GM10847 (cell line): ENCODE data around the gene MCRIP2.

Experiments
- POLR2A ChIP-seq: IDR thresholded peaks from 2 replicates; pipeline ENCODE4 v1.6.1; 2011; ENCODE audit not compliant: insufficient read length; ENCODE audit errors: extremely low read depth

Gene MCRIP2

DNA sequence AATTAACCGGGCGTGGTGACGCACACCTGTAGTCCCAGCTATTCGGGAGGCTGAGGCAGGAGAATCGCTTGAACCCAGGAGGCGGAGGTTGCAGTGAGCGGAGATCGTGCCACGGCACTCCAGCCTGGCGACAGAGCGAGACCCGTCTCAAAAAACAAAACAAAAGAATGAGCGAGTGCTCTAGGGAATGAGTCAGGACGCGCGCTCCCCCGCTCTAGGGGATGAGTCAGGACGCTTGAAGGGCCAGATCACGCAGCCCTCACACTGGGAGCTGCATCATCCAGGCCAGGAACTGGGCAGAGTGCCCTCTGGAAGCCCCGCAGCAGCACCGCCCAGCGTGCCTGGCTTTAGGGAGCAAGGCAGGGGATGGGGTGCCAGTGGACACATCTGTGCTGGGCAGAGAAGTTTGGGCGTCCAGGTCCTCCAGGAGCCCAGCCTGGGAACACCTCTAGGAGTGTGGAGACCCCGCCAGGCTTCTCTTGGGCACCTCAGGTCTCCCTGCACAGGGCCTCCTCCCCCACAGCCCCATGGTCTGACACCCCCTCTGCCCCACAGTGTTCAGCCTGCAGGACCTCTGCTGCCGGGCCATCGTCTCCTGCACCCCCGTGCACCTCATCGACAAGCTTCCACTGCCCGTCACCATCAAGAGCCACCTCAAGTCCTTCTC is 14.7 kb upstream of the MCRIP2 start:
- no peak for TF ChIP-seq POLR2A

DNA sequence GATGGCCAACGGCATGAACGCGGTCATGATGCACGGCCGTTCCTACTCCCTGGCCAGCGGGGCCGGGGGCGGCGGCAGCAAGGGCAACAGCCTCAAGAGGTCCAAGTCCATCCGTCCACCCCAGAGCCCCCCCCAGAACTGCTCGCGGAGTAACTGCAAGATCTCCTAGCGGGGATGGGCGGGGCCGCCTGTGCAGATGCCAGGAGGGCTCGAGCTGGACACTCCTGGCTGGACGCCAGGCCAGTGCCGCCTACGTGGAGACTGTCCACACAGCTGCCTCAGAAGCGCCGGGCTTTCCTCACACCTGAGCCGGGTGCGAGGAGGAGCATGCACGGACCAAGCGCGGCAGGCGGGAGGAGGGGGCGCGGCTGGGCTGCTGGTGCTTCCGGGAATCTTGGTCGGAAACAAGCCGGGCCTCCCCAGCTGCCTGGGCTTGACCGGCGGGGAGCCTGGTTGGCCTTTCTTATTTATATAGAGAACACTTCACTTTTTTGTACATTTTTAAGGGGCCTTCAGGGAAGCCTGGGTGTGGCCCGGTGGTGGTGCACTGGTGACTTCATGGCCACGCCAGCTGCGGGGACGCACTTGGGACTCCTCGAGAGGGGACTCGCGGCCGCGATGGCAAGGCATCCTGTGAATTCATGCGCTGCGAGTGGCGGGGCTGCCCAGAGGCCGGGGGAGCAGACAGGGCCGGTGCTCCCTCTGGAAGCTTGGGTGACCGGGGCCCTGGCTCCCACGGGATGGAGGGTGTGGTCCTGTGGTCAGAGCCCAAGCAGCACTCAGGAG is 14.0 kb upstream of the MCRIP2 start:
- TF ChIP-seq POLR2A, result no peak

DNA sequence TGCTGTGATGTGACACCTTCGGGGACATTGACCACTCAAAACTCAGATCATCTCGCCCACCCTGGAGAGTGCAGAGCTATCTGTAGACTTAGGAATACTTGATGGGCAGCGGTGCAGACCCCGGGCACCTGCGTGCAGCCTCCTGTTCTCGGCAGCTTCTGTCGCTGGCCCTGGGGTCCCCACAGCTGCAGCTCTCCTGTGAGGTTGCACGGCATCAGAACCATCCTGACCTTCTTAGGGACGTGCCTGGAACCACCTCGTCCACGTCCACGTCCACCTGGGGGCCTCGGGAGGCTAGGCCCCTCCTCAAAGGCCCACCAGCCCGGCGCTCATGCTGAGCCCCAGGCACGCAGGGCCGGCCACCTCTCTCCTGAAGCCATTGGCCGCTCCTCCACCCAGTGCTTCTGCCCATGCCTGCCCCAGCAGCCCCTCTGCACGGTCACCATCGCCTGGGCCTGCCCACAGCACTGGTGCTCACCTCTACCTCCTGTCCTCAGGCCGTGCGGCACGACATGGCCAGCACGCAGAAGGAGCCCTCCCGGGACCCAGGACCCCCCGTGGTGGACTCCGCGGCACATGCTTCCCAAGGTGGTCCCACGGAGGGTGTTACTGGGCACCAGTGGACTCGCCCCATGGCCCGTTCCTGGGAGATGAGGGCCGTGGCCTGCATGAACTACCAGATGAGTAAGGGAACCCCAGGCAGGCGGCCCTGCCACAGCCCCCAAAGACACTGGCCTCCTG is 13.1 kb upstream of the MCRIP2 start:
- TF ChIP-seq POLR2A, result no peak

DNA sequence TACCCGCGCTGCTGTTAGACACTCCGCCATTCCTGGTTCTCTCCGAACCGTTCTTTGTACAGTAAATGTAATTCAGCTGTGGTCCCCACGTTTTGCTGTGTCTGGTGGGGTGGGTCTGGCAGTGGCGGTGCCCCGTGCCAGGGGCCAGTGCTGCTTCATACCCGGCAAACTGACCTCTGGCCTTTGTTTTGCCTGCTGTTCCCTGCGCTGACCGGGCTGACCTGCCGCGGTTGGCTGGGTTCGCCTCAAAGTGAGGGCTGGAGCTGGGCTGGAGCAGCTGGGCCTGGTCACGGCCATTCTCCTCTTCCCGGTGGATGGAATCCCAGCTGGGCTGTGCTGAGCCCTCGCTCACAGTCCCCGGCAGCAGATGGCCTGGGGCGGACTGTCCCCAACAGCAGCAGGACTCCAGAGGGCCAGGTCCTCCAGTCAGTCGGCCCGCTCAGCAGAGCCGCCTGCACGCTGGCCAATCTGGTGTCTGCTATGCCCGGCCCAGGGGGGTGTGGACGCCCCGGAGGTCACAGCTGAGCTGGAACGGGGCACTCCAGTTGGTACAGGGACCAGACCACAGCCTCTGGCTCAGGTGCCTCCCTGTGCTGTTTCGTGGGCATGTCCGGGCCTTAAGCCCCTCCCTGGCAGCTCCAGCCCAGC is 12.3 kb upstream of the MCRIP2 start:
- no peak for TF ChIP-seq POLR2A

DNA sequence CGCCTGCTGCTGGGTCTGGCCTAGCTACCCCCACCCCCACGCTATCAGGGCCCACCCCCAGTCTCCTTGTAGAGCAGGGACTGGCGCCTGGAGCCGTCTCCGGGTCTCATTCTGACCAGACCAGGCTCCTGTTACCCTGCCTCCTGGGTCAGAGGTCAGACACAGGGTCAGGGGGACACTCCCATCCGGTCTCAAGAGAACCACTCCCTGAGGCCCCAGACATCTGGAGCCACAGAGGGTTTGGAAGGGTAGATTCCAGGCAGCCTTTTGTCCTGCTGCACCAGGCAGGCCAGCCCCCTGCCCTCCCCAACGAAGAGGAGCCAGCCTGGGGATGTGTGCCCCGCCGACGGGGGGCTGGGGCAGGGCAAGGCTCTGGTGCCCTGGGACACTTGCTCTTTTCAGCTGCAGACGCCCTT is 11.8 kb upstream of the MCRIP2 start:
- no peak for TF ChIP-seq POLR2A

DNA sequence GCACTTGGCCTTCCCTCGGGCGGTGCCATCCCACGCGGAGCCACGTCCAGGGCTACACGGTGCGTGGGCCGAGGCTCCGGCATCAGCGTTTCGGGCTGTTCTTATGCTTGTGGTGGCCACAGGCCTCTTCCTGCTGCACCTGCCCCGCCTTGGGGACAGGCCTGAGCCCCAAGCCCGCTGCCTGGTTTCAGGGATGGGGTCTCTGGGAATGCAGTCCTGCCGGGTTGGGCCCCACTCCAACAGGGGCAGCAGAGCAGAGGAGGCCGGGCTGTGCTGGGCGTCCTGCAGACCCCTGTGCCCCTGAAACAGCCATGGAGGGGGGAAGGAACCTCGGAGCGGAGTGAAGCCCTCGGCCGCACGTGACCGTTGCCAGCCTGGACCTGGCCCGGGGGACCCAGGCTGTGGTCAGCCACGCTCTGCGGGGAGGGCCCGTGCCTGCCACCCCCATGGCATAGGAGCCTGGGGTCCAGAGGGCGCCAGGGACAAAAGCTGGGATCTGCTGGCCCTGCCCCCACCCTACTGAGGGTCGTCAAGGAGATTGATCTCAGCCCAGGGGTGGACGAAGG is 11.3 kb upstream of the MCRIP2 start:
- TF ChIP-seq POLR2A, result no peak

DNA sequence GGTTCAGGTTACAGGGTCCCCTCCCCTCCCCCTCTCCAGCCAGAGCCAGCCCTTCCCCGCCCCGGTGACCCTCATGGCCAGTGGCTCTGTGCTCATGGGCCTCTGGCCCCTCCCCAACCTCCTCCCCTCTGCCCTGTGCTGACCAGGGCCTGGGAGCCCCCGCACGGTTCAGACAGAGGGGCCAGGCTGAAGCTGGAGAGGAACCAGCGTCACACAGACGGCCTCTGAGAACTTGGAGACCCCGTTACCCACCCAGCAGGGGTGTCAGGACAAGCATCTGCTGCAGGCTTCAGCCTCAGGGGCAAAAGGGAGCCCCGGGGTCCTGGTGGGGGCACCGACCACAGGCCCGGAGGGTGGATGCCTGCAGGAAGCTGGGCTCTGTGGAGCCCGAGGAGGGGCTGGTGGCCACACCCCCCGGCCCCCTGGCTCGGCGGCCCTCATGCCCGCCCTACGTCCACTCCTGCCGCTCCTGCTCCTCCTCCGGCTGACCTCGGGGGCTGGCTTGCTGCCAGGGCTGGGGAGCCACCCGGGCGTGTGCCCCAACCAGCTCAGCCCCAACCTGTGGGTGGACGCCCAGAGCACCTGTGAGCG is 10.7 kb upstream of the MCRIP2 start, which contains the start of gene WFIKKN1:
Gene WFIKKN1, plus strand, starts transcription at position 171 of the 591 bp plus-strand sequence. Its CDS starts 269 bp downstream, at position 440.
- no peak for TF ChIP-seq POLR2A

DNA sequence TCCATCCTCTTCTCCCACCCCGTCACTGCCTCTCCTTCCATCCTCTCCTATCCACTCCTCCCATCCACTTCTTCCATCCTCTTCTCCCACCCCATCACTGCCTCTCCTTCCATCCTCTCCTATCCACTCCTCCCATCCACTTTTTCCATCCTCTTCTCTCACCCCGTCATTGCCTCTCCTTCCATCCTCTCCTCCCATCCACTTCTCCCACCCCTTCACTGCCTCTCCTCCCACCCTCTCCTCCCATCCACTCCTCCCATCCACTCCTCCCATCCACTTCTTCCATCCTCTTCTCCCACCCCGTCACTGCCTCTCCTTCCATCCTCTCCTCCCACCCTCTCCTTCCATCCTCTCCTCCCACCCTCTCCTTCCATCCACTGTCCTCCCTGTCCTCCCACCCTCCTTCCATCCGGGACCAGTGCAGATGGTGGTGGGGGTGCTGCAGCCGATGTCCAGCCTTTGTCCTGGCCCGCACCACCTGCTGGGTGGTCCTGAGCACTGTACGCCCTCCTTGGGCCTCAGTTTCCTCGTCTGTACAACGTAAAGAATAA is 9.7 kb upstream of the MCRIP2 start:
- TF ChIP-seq POLR2A, result no peak

DNA sequence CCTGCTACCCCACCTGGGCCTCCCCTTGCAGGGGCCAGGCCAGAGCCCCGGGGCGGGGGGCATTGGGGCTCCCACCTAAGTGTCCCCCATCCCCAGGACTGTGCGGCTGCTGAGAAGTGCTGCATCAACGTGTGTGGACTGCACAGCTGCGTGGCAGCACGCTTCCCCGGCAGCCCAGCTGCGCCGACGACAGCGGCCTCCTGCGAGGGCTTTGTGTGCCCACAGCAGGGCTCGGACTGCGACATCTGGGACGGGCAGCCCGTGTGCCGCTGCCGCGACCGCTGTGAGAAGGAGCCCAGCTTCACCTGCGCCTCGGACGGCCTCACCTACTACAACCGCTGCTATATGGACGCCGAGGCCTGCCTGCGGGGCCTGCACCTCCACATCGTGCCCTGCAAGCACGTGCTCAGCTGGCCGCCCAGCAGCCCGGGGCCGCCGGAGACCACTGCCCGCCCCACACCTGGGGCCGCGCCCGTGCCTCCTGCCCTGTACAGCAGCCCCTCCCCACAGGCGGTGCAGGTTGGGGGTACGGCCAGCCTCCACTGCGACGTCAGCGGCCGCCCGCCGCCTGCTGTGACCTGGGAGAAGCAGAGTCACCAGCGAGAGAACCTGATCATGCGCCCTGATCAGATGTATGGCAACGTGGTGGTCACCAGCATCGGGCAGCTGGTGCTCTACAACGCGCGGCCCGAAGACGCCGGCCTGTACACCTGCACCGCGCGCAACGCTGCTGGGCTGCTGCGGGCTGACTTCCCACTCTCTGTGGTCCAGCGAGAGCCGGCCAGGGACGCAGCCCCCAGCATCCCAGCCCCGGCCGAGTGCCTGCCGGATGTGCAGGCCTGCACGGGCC is 8.9 kb upstream of the MCRIP2 start:
- no peak for TF ChIP-seq POLR2A

DNA sequence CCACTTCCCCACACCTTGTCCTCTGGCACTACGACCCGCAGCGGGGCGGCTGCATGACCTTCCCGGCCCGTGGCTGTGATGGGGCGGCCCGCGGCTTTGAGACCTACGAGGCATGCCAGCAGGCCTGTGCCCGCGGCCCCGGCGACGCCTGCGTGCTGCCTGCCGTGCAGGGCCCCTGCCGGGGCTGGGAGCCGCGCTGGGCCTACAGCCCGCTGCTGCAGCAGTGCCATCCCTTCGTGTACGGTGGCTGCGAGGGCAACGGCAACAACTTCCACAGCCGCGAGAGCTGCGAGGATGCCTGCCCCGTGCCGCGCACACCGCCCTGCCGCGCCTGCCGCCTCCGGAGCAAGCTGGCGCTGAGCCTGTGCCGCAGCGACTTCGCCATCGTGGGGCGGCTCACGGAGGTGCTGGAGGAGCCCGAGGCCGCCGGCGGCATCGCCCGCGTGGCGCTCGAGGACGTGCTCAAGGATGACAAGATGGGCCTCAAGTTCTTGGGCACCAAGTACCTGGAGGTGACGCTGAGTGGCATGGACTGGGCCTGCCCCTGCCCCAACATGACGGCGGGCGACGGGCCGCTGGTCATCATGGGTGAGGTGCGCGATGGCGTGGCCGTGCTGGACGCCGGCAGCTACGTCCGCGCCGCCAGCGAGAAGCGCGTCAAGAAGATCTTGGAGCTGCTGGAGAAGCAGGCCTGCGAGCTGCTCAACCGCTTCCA is 8.1 kb upstream of the MCRIP2 start:
- TF ChIP-seq POLR2A, result no peak

DNA sequence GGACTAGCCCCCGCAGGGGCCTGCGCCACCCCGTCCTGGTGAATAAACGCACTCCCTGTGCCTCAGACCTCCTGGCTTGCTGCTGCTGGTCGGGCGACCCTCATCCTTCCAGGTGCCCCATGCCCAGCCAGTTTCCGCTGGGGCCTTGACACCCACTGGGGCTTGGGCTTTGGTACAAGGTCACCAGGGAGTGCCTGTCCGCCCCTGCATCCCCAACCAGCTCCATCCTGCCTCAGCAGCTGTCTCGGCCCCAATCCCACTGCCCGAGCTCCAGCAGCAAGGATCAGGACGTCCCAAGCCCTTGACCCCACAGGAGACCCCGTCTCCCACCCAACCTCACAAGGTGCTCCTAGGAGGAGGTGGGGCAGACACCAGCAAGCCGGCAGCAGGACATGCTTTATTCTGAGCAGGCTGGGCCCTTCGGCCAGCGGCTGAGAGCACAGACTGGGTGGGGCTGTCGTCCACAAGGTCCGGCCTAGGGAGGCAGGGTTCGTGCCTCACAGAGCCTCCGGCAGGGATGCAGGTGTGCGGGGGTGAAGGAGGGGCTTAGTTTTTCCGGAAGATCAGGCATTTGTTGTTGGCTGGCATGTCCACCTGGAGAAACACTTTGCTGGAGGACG is 7.5 kb upstream of the MCRIP2 start:
- TF ChIP-seq POLR2A, result no peak

DNA sequence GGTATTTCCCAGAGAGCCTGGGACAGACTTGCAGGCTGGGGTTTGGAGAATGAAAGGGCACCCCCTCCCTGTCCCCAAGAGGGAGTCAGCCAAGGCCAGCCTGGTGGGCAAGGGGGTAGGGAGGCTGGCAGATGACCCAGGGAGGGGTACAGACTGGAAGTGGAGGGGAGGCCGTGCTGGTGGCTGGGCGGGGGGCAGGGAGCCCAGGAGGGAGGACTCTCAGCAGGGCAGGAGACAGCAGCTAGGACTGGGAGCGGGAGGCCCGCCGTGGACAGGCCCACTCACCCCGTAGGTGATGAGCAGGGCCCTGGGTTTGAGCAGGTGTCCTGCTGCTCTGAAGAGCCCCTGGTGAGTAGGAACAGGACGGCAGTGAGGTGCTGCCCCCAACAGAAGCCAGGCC is 6.6 kb upstream of the MCRIP2 start:
- no peak for TF ChIP-seq POLR2A
